ENCODE results near the gene CRYZL1. TPM values are rescaled to one million over a fixed set of nuclear protein-coding genes. Genes with fewer than 3 reads are reported as not detected.
"Not testable (repeated sequence)": the region's sequence is repeated elsewhere in the genome, so short reads cannot be mapped to it uniquely, and the experiment has no call there.

CRYZL1 gene
- total and polyA plus RNA-seq, 8 donors = 21.8 to 84.5 (median 63.4) TPM

DNA sequence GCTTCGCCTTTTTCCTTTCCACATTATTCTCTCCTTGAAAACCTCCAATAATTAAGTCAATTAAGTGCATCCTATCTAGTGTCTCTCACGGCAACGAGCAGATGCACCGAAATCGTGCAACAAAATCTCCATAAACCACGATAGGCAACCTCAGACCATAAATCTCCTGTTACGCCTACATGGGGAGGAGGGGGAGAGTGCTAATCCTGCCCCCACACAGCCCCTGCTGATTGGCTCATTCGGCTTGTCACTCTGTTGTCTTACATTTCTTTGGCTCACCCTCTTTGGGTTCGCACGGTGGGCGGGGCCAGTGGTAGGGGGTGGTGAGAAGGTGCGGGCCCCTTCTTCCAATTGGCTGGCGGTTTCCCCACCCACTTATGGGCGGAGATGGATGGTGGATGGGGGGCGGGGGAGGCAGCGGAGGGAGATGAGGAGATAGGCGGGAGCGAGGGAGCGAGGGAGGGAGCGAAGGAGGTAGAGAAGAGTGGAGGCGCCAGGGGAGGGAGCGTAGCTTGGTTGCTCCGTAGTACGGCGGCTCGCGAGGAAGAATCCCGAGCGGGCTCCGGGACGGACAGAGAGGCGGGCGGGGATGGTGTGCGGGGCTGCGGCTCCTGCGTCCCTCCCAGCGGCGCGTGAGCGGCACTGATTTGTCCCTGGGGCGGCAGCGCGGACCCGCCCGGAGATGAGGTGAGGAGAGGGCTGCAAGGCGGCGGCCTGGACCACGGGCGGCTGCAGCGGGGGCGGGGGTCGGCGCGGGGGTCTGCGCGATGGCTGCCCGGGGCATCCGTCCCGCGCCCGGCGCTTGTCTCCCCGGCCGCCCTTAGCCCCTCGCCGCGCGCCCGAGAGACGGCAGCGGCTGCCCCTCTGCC, 720 bp upstream of the CRYZL1 start, which contains the start of gene ITSN1:
Gene ITSN1 (plus strand): TSS at position 475 of the 869 bp plus-strand sequence. CDS start 76,328 bp downstream, outside the sequence.
- intact Hi-C loops (cut with DNase I) = loop anchor here in 1 of 2 donors (10.0 kb wide), 1 partner anchor 263 kb away; no protein-coding TSS in a partner anchor
- DNase-seq = peak; percentile 99 to 100 (median 100)
- no peaks in the 10 kb centered on the region for H3K36me3 ChIP-seq
- peak within 1 kb of the TSS; percentile 82 to 97 for H3K4me3 ChIP-seq
- TF ChIP-seq, protein P1, sequence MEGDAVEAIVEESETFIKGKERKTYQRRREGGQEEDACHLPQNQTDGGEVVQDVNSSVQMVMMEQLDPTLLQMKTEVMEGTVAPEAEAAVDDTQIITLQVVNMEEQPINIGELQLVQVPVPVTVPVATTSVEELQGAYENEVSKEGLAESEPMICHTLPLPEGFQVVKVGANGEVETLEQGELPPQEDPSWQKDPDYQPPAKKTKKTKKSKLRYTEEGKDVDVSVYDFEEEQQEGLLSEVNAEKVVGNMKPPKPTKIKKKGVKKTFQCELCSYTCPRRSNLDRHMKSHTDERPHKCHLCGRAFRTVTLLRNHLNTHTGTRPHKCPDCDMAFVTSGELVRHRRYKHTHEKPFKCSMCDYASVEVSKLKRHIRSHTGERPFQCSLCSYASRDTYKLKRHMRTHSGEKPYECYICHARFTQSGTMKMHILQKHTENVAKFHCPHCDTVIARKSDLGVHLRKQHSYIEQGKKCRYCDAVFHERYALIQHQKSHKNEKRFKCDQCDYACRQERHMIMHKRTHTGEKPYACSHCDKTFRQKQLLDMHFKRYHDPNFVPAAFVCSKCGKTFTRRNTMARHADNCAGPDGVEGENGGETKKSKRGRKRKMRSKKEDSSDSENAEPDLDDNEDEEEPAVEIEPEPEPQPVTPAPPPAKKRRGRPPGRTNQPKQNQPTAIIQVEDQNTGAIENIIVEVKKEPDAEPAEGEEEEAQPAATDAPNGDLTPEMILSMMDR (IDR thresholded peaks at IDR 0.05) = no peak
- peak; percentile 92 for ATAC-seq
- peaks cover 7 to 42% of the 10 kb centered on the region in 2 donors for H3K4me1 ChIP-seq
- peaks cover 0 to 11% of the 10 kb centered on the region in 2 donors for H3K27me3 ChIP-seq
- no peaks in the 10 kb centered on the region for H3K9me3 ChIP-seq
- peak within 1 kb of the TSS; percentile 91 for H3K27ac ChIP-seq

DNA sequence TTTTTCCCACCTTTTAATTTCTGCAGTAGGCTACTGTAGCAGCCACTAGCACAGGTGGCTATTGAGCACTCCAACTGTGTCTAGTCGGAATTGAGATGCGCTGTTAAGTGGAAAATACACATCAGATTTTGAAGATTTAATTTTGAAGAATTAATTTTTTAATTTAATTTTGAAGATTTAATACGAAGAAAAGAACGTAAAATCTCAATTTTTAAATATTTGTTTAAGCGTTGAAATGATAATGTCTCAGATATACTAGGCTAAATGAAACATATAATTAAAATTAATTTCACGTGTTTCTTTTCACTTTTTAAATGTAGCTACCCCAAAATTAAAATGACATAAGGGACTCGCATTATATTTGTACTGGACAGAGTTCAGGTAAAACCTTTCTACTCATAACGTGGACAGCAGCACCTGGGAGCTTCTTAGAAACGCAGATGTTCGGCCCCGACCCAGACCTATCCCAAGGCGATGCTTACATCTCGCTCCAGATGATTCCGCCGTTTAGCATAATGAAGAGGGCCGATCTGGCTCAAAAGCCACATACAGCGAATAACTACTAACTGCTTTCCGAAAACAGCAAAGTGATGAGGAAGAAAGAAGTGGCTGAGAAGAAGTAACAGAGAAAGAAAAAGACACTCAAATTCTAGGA, 717 bp downstream of the CRYZL1 start:
- H3K27me3 ChIP-seq = peaks cover 0 to 11% of the 10 kb centered on the region in 2 donors
- H3K4me3 ChIP-seq = peak overlapping the region; percentile 82 to 97
- H3K4me1 ChIP-seq = peaks cover 7 to 42% of the 10 kb centered on the region in 2 donors
- H3K9me3 ChIP-seq = no peaks in the 10 kb centered on the region
- H3K27ac ChIP-seq = peak overlapping the region; percentile 91
- peak in 1 of 4 donors; percentile 32 for DNase-seq
- H3K36me3 ChIP-seq = no peaks in the 10 kb centered on the region
- intact Hi-C loops (cut with DNase I) = loop anchor here in 1 of 2 donors (10.0 kb wide), 1 partner anchor 264 kb away; no protein-coding TSS in a partner anchor
- ATAC-seq = no peak
- TF ChIP-seq, protein P1 (IDR thresholded peaks at IDR 0.05) = no peak

DNA sequence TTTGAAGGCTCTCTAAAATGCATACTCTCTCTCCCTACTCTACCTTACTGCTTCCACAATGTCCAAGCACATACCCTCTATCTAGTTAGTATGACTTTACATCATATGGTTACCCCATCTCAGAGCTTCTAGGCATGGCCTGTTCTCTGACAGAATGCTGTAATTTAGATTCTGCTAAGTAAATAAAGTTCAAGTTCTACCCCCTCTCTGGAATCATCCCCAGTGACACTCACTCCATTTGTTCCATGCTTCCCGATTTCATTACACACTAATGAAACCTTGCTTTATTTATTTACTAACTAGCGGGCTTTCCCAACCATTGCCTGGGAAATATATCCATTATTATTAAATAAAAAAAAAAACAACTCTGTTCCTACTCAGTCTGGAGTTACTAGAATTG, 7.3 kb downstream of the CRYZL1 start:
- H3K36me3 ChIP-seq = peaks cover 0 to 29% of the 10 kb centered on the region in 2 donors
- intact Hi-C loops (cut with DNase I) = no loop called here
- H3K4me1 ChIP-seq = peaks cover 0 to 6% of the 10 kb centered on the region in 2 donors
- no peak overlapping the region for H3K27ac ChIP-seq
- ATAC-seq (no peak), DNase-seq (no peak)
- TF ChIP-seq, protein P1 (IDR thresholded peaks at IDR 0.05) = no peak
- no peaks in the 10 kb centered on the region for H3K27me3 ChIP-seq
- H3K9me3 ChIP-seq = no peaks in the 10 kb centered on the region
- no peak overlapping the region for H3K4me3 ChIP-seq

DNA sequence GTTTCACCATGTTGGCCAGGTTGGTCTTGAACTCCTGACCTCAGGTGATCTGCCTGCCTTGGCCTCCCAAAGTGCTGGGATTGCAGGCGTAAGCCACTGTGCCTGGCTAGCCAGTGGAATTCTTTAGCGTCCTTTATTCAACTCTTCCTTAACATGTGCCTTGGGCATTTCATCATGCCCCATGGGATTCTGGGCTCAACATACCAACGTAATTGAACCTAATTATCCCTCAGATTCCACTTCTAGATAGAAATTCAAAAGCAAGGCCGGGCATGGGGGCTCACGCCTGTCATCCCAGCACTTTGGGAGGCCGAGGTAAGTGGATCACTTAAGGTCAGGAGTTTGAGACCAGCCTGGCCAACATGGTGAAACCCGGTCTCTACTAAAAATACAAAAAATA, 15.4 kb downstream of the CRYZL1 start:
- intact Hi-C loops (cut with DNase I); H3K4me1 ChIP-seq; H3K9me3 ChIP-seq; ATAC-seq; H3K27ac ChIP-seq; H3K27me3 ChIP-seq; DNase-seq; H3K4me3 ChIP-seq: not testable (repeated sequence)
- H3K36me3 ChIP-seq = peaks cover 0 to 60% of the 10 kb centered on the region in 2 donors

DNA sequence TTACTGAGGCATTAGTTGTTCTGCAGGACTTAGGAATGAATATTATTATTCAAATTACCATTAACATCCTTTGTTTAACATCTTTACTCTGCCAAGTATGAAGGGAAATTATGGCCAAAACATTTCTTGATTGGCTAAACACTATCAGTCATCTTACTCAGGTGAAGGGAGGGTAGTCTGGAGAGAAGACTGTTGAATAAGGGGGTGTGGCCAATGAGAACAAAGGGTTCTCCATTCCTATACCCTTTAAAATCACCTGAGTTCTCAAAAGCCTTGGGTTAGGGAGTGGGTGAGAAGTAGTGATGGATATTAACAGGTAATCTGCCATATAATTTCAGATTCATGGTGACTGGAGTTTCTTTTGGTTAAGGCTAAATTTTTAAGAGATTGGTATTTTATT, 19.3 kb downstream of the CRYZL1 start:
- H3K36me3 ChIP-seq = peaks cover 0 to 43% of the 10 kb centered on the region in 2 donors

More for the DNA sequence above, 19.3 kb downstream of the CRYZL1 start:
- ATAC-seq = no peak
- intact Hi-C loops (cut with DNase I) = no loop called here
- Histone ChIP-seq H3K27me3 (no peaks in the 10 kb centered on the region), H3K27ac (no peak overlapping the region), H3K4me1 (no peaks in the 10 kb centered on the region), H3K4me3 (no peak overlapping the region), H3K9me3 (no peaks in the 10 kb centered on the region)
- no peak for DNase-seq
- TF ChIP-seq, protein P1 (IDR thresholded peaks at IDR 0.05) = no peak
